Heart right ventricle (tissue), 16 donors: Measurements from ENCODE around the gene ERBB3. TPM values are rescaled to one million over a fixed set of nuclear protein-coding genes. Genes with fewer than 3 reads are reported as not detected.
A peak's percentile ranks its signal among the peaks of the same experiment; 100 is the strongest.

Experiments used
- ATAC-seq, 8 donors: fragments of 200-7000 bp; cut with Tn5 transposase; one replicate each; pipeline ENCODE4 v1.9.1; 2020; ENCODE audit warnings: mild to moderate bottlenecking in 8 of 8, moderate library complexity in 8 of 8, moderate number of reproducible peaks in 1 of 8
- DNase-seq, 2 donors: peaks; one replicate each; pipeline ENCODE4 v3.0.0-alpha.2; 2020
- H3K27ac ChIP-seq, 10 donors: fragments of 200-600 bp; sonication (generic) in 2 of 10; one replicate each; pipeline versions ENCODE4 v1.5.0 to v1.8.0; 2020 to 2022; ENCODE audit warnings: mild to moderate bottlenecking in 3 of 10
- H3K27me3 ChIP-seq, 7 donors: fragments of 200-600 bp; one replicate each; pipeline ENCODE4 v1.8.0; 2021 to 2022; ENCODE audit warnings: mild to moderate bottlenecking in 2 of 7
- H3K36me3 ChIP-seq, 9 donors: fragments of 200-600 bp; sonication (generic) in 1 of 9; one replicate each; pipeline versions ENCODE4 v1.5.0 to v1.8.0; 2020 to 2022; ENCODE audit warnings: mild to moderate bottlenecking in 2 of 9
- H3K4me1 ChIP-seq, 9 donors: fragments of 200-600 bp; sonication (generic) in 1 of 9; one replicate each; pipeline versions ENCODE4 v1.5.0 to v1.8.0; 2020 to 2022; ENCODE audit warnings: mild to moderate bottlenecking in 4 of 9
- H3K4me3 ChIP-seq, 10 donors: fragments of 200-600 bp; sonication (generic) in 2 of 10; one replicate each; pipeline versions ENCODE4 v1.5.0 to v1.8.0; 2020 to 2022; ENCODE audit warnings: mild to moderate bottlenecking in 7 of 10, moderate library complexity in 2 of 10
- H3K9me3 ChIP-seq, 11 donors: fragments of 200-600 bp in 10 of 11; sonication (generic) in 2 of 11; one replicate each; pipeline versions ENCODE4 v1.5.0 to v1.8.0; 2013 to 2022; ENCODE audit warnings: mild to moderate bottlenecking in 2 of 11, control low read depth in 1 of 11, moderate library complexity in 1 of 11
- WGBS, 2 donors: extraction: QIAGEN DNeasy Blood & Tissue Kit; methylation state at CpG; one replicate each; pipeline ENCODE4 v1.1.7; 2013; ENCODE audit warnings: inconsistent platforms in 1 of 2; 5-methylcytosine and 5-hydroxymethylcytosine counted together
- intact Hi-C, 10 donors: fragments of 100-400 bp; cut with DNase I; formaldehyde crosslinking; loops; one replicate each; pipeline versions ENCODE4 v1.11.1 to v1.14.2; 2022
- polyA plus RNA-seq, 2 donors: library from polyadenylated mRNA; stranded (reverse); fragments of 200-250 nt; gene quantifications; one replicate each; pipeline ENCODE4 v1.2.3, GENCODE V29; 2013
- total RNA-seq, 10 donors: library from RNA; stranded (reverse); fragmentation: NEBNext Ultra II Directional in 3 of 10; extraction: Animal tissue kit (Norgen Biotek cat#: 25700) in 3 of 10; gene quantifications; one replicate each; pipeline versions ENCODE4 v1.2.1 to v1.2.4, GENCODE V29; 2021 to 2023
- TF ChIP-seq, protein P1 (sequence below), 9 donors: fragments of 200-600 bp; sonication (generic) in 2 of 9; IDR thresholded peaks; one replicate each; pipeline versions ENCODE4 v1.5.0 to v1.8.0; 2021 to 2022; ENCODE audit warnings: antibody characterized with exemption in 9 of 9, mild to moderate bottlenecking in 5 of 9, moderate library complexity in 1 of 9
- donor health status: Arrhythmogenic right ventricular cardiomyopathy.
- donor health status: ischemic (EF 13 %, LVEDD 7.1; RV severe dilation, severe dysfunction).
- donor health status: healthy with polysubstance abuse.
- donor health status: DM: no; HTN: yes; CAD: no.
- donor health status: DM: no; HTN: no; CAD: no.
- donor health status: ischemic (EF 25% LVEDD 6.9; RV normal size, moderate dysfunction).
- donor health status: ischemic (EF 25% LVEDD 5.7; RV mildly dilated, moderate dysfunction).
- donor health status: healthy.
- donor health status: DM: yes; HTN: yes; CAD: no.
- donor health status: Ischemic cardiomyopathy.
- donor health status: ischemic (EF 35%, LVEDD 5.7; RV mildly dilated, moderate dysfunction).
- donor health status: nonischemic (EF 11% LVEDD 7.7; RV severe dilation, severe dysfunction).
- donor health status: DM: yes; HTN: yes; CAD: no.
- donor health status: PGD.
- donor health status: ischemic (EF 29% LVEDD 5.4; RV normal size, mild dysfunction).
- donor health status: nonischemic (EF 23%, LVEDD 6.1; RV moderate dilation, normal function).

Gene ERBB3
- total and polyA plus RNA-seq, 12 donors: 0.80 to 7.8 (median 2.9) TPM

DNA sequence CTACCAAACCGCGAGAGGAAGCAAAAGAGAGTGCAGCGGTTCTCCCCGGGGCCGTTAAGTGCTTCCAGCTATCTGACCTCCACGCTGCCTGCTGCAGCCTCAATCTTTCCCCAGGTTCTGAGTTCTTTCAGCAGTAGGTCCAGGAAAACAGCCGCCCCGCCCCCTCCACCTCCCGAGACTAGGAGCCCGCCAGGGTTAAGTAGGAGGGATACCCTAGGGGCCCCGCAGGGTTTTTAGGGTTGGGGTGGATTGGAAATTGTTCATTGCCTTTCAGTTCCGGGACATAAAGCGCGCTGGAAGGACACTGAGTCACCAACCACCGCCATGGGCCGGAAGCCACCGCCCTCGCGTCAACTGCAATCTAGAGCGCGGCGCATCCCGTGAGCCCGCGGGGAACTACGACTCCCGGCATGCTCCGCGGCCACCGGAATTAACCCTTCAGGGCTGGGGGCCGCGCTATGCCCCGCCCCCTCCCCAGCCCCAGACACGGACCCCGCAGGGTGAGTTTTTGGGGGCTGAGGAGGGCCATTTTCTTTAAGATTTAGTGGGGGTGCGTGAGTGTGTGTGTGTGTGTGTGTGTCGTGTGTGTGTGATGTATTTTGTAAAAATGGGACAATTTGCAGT lies 72.3 kb downstream of the ERBB3 start, which contains the start of gene MYL6B:
TSS of gene MYL6B (plus strand) at position 456 of the 624 bp plus-strand sequence. CDS start 1,332 bp downstream, outside the sequence.
- intact Hi-C loops: loop anchor here in 1 of 10 donors (2.0 kb wide), 1 partner anchor 37 kb away; the partner anchor contains the start of gene SMARCC2
- H3K4me1 ChIP-seq: peaks cover 3 to 41% (median 35%) of the 10 kb centered on the region in 9 donors
- H3K4me3 ChIP-seq: peak within 1 kb of the TSS; percentile 38 to 85 (median 69)
- peak; percentile 93 to 98 (median 96) for ATAC-seq
- DNase-seq: peak; percentile 93 to 94
- TF ChIP-seq, protein P1, sequence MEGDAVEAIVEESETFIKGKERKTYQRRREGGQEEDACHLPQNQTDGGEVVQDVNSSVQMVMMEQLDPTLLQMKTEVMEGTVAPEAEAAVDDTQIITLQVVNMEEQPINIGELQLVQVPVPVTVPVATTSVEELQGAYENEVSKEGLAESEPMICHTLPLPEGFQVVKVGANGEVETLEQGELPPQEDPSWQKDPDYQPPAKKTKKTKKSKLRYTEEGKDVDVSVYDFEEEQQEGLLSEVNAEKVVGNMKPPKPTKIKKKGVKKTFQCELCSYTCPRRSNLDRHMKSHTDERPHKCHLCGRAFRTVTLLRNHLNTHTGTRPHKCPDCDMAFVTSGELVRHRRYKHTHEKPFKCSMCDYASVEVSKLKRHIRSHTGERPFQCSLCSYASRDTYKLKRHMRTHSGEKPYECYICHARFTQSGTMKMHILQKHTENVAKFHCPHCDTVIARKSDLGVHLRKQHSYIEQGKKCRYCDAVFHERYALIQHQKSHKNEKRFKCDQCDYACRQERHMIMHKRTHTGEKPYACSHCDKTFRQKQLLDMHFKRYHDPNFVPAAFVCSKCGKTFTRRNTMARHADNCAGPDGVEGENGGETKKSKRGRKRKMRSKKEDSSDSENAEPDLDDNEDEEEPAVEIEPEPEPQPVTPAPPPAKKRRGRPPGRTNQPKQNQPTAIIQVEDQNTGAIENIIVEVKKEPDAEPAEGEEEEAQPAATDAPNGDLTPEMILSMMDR (IDR thresholded peaks at IDR 0.05): no peak
- no peaks in the 10 kb centered on the region for H3K9me3 ChIP-seq
- H3K27ac ChIP-seq: peak within 1 kb of the TSS; percentile 89 to 97 (median 93)
- H3K27me3 ChIP-seq: no peaks in the 10 kb centered on the region
- 0% methylated on average over 37 of the region's 37 CpGs for WGBS, 2 donors
- H3K36me3 ChIP-seq: peaks cover 0 to 16% (median 0%) of the 10 kb centered on the region in 9 donors

Other genes with a start within 250 kb of the ERBB3 start
- 10 to 100 TPM in 2 of 10 donors, 1 to 10 TPM in 4, under 1 TPM in 4; 0.72 to 11.5 (median 1.8) TPM for gene MMP19, start 237.2 kb upstream of the ERBB3 start, total RNA-seq
- 1 to 10 TPM; 4.3 to 6.0 TPM for gene MMP19, start 237.2 kb upstream of the ERBB3 start, polyA plus RNA-seq
- 10 to 100 TPM; 10.9 to 19.6 (median 16.7) TPM for gene PYM1, start 152.3 kb upstream of the ERBB3 start, total RNA-seq
- 10 to 100 TPM; 20.4 to 48.6 TPM for gene PYM1, start 152.3 kb upstream of the ERBB3 start, polyA plus RNA-seq
- gene DGKA, start 149.0 kb upstream of the ERBB3 start, total RNA-seq: 10 to 100 TPM in 3 of 10 donors, 1 to 10 TPM in 7; 4.6 to 15.5 (median 7.0) TPM
- gene DGKA, start 149.0 kb upstream of the ERBB3 start, polyA plus RNA-seq: 10 to 100 TPM in 1 of 2 donors, 1 to 10 TPM in 1; 6.4 to 17.3 TPM
- gene PMEL, start 114.1 kb upstream of the ERBB3 start, total RNA-seq: 1 to 10 TPM in 2 of 10 donors, under 1 TPM in 8; 0.26 to 1.3 (median 0.58) TPM
- gene PMEL, start 114.1 kb upstream of the ERBB3 start, polyA plus RNA-seq: under 1 TPM; 0.49 to 0.66 TPM
- gene CDK2, start 113.3 kb upstream of the ERBB3 start, total RNA-seq: 10 to 100 TPM in 4 of 10 donors, 1 to 10 TPM in 6; 5.1 to 15.2 (median 8.4) TPM
- gene CDK2, start 113.3 kb upstream of the ERBB3 start, polyA plus RNA-seq: 10 to 100 TPM in 1 of 2 donors, 1 to 10 TPM in 1; 6.9 to 18.4 TPM
- gene RAB5B, start 106.1 kb upstream of the ERBB3 start, total RNA-seq: 100 to 1,000 TPM; 107 to 137 (median 122) TPM
- 10 to 100 TPM; 35.3 to 62.4 TPM for gene RAB5B, start 106.1 kb upstream of the ERBB3 start, polyA plus RNA-seq
- gene SUOX, start 82.9 kb upstream of the ERBB3 start, total RNA-seq: 10 to 100 TPM; 28.2 to 44.8 (median 31.4) TPM
- 10 to 100 TPM; 23.2 to 23.9 TPM for gene SUOX, start 82.9 kb upstream of the ERBB3 start, polyA plus RNA-seq
- gene IKZF4, start 59.1 kb upstream of the ERBB3 start, total RNA-seq: 10 to 100 TPM in 1 of 10 donors, 1 to 10 TPM in 9; 5.2 to 10.1 (median 7.3) TPM
- 1 to 10 TPM; 1.6 to 3.7 TPM for gene IKZF4, start 59.1 kb upstream of the ERBB3 start, polyA plus RNA-seq
- gene RPS26, start 38.2 kb upstream of the ERBB3 start, total RNA-seq: 10 to 100 TPM in 9 of 10 donors, 1 to 10 TPM in 1; 6.9 to 39.6 (median 19.3) TPM
- gene RPS26, start 38.2 kb upstream of the ERBB3 start, polyA plus RNA-seq: 1,000 to 10,000 TPM; 1,156 to 1,370 TPM
- 10 to 100 TPM; 64.3 to 91.9 (median 71.5) TPM for gene PA2G4, start 24.4 kb downstream of the ERBB3 start, total RNA-seq
- 100 to 1,000 TPM in 1 of 2 donors, 10 to 100 TPM in 1; 79.4 to 148 TPM for gene PA2G4, start 24.4 kb downstream of the ERBB3 start, polyA plus RNA-seq
- gene RPL41, start 36.5 kb downstream of the ERBB3 start, total RNA-seq: 1,000 to 10,000 TPM; 1,835 to 2,619 (median 2,004) TPM
- 1,000 to 10,000 TPM in 1 of 2 donors, 100 to 1,000 TPM in 1; 475 to 5,263 TPM for gene RPL41, start 36.5 kb downstream of the ERBB3 start, polyA plus RNA-seq
- gene ZC3H10, start 38.1 kb downstream of the ERBB3 start, total RNA-seq: 1 to 10 TPM; 3.6 to 5.8 (median 4.9) TPM
- gene ZC3H10, start 38.1 kb downstream of the ERBB3 start, polyA plus RNA-seq: 1 to 10 TPM; 2.1 to 3.4 TPM
- gene ESYT1, start 48.1 kb downstream of the ERBB3 start, total RNA-seq: 10 to 100 TPM; 28.8 to 47.5 (median 31.9) TPM
- 10 to 100 TPM; 20.9 to 57.3 TPM for gene ESYT1, start 48.1 kb downstream of the ERBB3 start, polyA plus RNA-seq
- gene MYL6B, start 72.4 kb downstream of the ERBB3 start, total RNA-seq: 10 to 100 TPM; 39.8 to 61.9 (median 49.9) TPM
- 10 to 100 TPM; 31.9 to 64.0 TPM for gene MYL6B, start 72.4 kb downstream of the ERBB3 start, polyA plus RNA-seq
- gene MYL6, start 78.2 kb downstream of the ERBB3 start, total RNA-seq: 1,000 to 10,000 TPM in 1 of 10 donors, 100 to 1,000 TPM in 9; 355 to 1,188 (median 413) TPM
- 1,000 to 10,000 TPM in 1 of 2 donors, 100 to 1,000 TPM in 1; 670 to 2,127 TPM for gene MYL6, start 78.2 kb downstream of the ERBB3 start, polyA plus RNA-seq
- gene SMARCC2, start 109.3 kb downstream of the ERBB3 start, total RNA-seq: 10 to 100 TPM; 56.2 to 81.9 (median 62.8) TPM
- 10 to 100 TPM; 16.2 to 28.8 TPM for gene SMARCC2, start 109.3 kb downstream of the ERBB3 start, polyA plus RNA-seq
- 10 to 100 TPM; 43.6 to 66.3 (median 47.0) TPM for gene RNF41, start 141.8 kb downstream of the ERBB3 start, total RNA-seq
- gene RNF41, start 141.8 kb downstream of the ERBB3 start, polyA plus RNA-seq: 10 to 100 TPM in 1 of 2 donors, 1 to 10 TPM in 1; 7.0 to 27.0 TPM
- gene NABP2, start 144.2 kb downstream of the ERBB3 start, total RNA-seq: 10 to 100 TPM; 16.2 to 25.3 (median 20.4) TPM
- 10 to 100 TPM; 13.5 to 27.7 TPM for gene NABP2, start 144.2 kb downstream of the ERBB3 start, polyA plus RNA-seq
- gene SLC39A5, start 149.9 kb downstream of the ERBB3 start, total RNA-seq: not detected
- gene SLC39A5, start 149.9 kb downstream of the ERBB3 start, polyA plus RNA-seq: under 1 TPM; 0.20 to 0.59 TPM
- gene ANKRD52, start 178.2 kb downstream of the ERBB3 start, total RNA-seq: 10 to 100 TPM; 22.2 to 30.9 (median 26.5) TPM
- gene ANKRD52, start 178.2 kb downstream of the ERBB3 start, polyA plus RNA-seq: 10 to 100 TPM; 10.2 to 10.8 TPM
- gene COQ10A, start 186.8 kb downstream of the ERBB3 start, total RNA-seq: 100 to 1,000 TPM in 9 of 10 donors, 10 to 100 TPM in 1; 55.5 to 258 (median 147) TPM
- gene COQ10A, start 186.8 kb downstream of the ERBB3 start, polyA plus RNA-seq: 100 to 1,000 TPM; 101 to 245 TPM
- 100 to 1,000 TPM; 601 to 991 (median 877) TPM for gene CS, start 220.2 kb downstream of the ERBB3 start, total RNA-seq
- gene CS, start 220.2 kb downstream of the ERBB3 start, polyA plus RNA-seq: 100 to 1,000 TPM; 154 to 192 TPM
- 10 to 100 TPM; 22.3 to 51.0 (median 38.7) TPM for gene CNPY2, start 235.8 kb downstream of the ERBB3 start, total RNA-seq
- gene CNPY2, start 235.8 kb downstream of the ERBB3 start, polyA plus RNA-seq: 10 to 100 TPM; 76.2 to 88.2 TPM